HG03135 (cell line): Measurements from ENCODE around the gene DHODH.
"Not testable (repeated sequence)": the region's sequence is repeated elsewhere in the genome, so short reads cannot be mapped to it uniquely, and the experiment has no call there.

ENCODE experiments used
- ATAC-seq: cut with Tn5 transposase; IDR thresholded peaks from one replicate; pipeline ENCODE4 v1.9.1; 2021; ENCODE audit warnings: mild to moderate bottlenecking, moderate library complexity; ENCODE audit not compliant: unreplicated experiment

The DHODH gene

GRCh38 chr16:72008424-72009216 lies at the start of gene DHODH:
Gene DHODH (plus strand): TSS chr16:72008744. CDS start chr16:72008765, 21 bp downstream.
- ATAC-seq = peak; percentile 99

GRCh38 chr16:71961066-71962039 lies 47.2 kb upstream of the DHODH start:
- peak; percentile 87 for ATAC-seq

- ATAC-seq = no peak
These were observed 45.2 kb upstream of the DHODH start for GRCh38 chr16:71963125-71963875.

GRCh38 chr16:71965223-71965622 lies 43.3 kb upstream of the DHODH start:
- ATAC-seq = no peak

GRCh38 chr16:71966932-71967331 lies 41.6 kb upstream of the DHODH start:
- ATAC-seq = no peak

- no peak for ATAC-seq
These were observed 39.2 kb upstream of the DHODH start for GRCh38 chr16:71969353-71969752.

- ATAC-seq = no peak
These were observed 37.0 kb upstream of the DHODH start for GRCh38 chr16:71971571-71971970.

- ATAC-seq = no peak
These were observed 36.2 kb upstream of the DHODH start for GRCh38 chr16:71972356-71972755.

- ATAC-seq = no peak
These were observed 35.5 kb upstream of the DHODH start for GRCh38 chr16:71973001-71973400.

- ATAC-seq = no peak
These were observed 34.3 kb upstream of the DHODH start for GRCh38 chr16:71974068-71974818.

GRCh38 chr16:71985262-71985974 lies 23.1 kb upstream of the DHODH start:
- no peak for ATAC-seq

GRCh38 chr16:71986131-71986530 lies 22.4 kb upstream of the DHODH start:
- ATAC-seq = no peak

- ATAC-seq = no peak
These were observed 13.5 kb upstream of the DHODH start for GRCh38 chr16:71995038-71995437.

- not testable (repeated sequence) for ATAC-seq
These were observed 11.0 kb upstream of the DHODH start for GRCh38 chr16:71997578-71997977.

GRCh38 chr16:72001180-72001874 lies 7.2 kb upstream of the DHODH start:
- ATAC-seq = no peak

GRCh38 chr16:72002619-72003018 lies 5.9 kb upstream of the DHODH start:
- no peak for ATAC-seq

GRCh38 chr16:72008065-72008423 lies 500 bp upstream of the DHODH start:
- not testable (repeated sequence) for ATAC-seq

GRCh38 chr16:72009779-72010178 lies 1.2 kb downstream of the DHODH start:
- ATAC-seq = no peak

GRCh38 chr16:72012607-72013006 lies 4.1 kb downstream of the DHODH start:
- ATAC-seq = no peak
